NT2/D1 (cell line): ENCODE results near the gene MNAT1.
"Not testable (repeated sequence)": the region's sequence is repeated elsewhere in the genome, so short reads cannot be mapped to it uniquely, and the experiment has no call there.

Experiments used
- DNase-seq: peaks from one replicate; pipeline ENCODE4 v3.0.0-alpha.2; 2011; ENCODE audit warnings: low read depth, low spot score
- H3K27me3 ChIP-seq: 2 replicates; pipeline ENCODE4 v1.6.0; 2011; ENCODE audit warnings: mild to moderate bottlenecking; ENCODE audit not compliant: insufficient read length, insufficient read depth
- H3K36me3 ChIP-seq: 2 replicates; pipeline ENCODE4 v1.6.1; 2011; ENCODE audit warnings: mild to moderate bottlenecking, low read length, mixed read lengths; ENCODE audit not compliant: insufficient read depth, insufficient read length
- H3K4me1 ChIP-seq: 2 replicates; pipeline ENCODE4 v1.5.1; 2011; ENCODE audit not compliant: insufficient read depth, insufficient read length
- H3K4me3 ChIP-seq: 2 replicates; pipeline ENCODE4 v1.5.1; 2011; ENCODE audit warnings: low read depth; ENCODE audit not compliant: insufficient read length
- H3K9ac ChIP-seq: 2 replicates; pipeline ENCODE4 v1.6.0; 2011; ENCODE audit warnings: low read depth; ENCODE audit not compliant: insufficient read length
- H3K9me3 ChIP-seq: 2 replicates; pipeline ENCODE4 v1.5.1; 2011; ENCODE audit warnings: mild to moderate bottlenecking, low read length; ENCODE audit not compliant: insufficient read depth
- SUZ12 ChIP-seq: IDR thresholded peaks from 2 replicates; pipeline ENCODE4 v1.6.1; 2011; ENCODE audit not compliant: insufficient read length, insufficient read depth; ENCODE audit errors: extremely low read depth
- YY1 ChIP-seq: IDR thresholded peaks from 2 replicates; pipeline ENCODE4 v1.6.1; 2011; ENCODE audit not compliant: insufficient read length, insufficient read depth
- ZNF274 ChIP-seq: IDR thresholded peaks from 2 replicates; pipeline ENCODE4 v1.6.1; 2011; ENCODE audit warnings: mild to moderate bottlenecking, low read depth, low read length

Gene MNAT1

GRCh38 chr14:60863249-60863648, 128.7 kb downstream of the MNAT1 start:
- H3K4me3 ChIP-seq, result no peak overlapping the region
- H3K36me3 ChIP-seq, result no peaks in the 10 kb centered on the region
- TF ChIP-seq SUZ12, result no peak
- no peak for TF ChIP-seq ZNF274
- TF ChIP-seq YY1, result no peak
- H3K4me1 ChIP-seq, result no peaks in the 10 kb centered on the region
- no peak for DNase-seq
- no peak overlapping the region for H3K9ac ChIP-seq
- no peaks in the 10 kb centered on the region for H3K9me3 ChIP-seq
- no peaks in the 10 kb centered on the region for H3K27me3 ChIP-seq

GRCh38 chr14:60865378-60866127, 131.0 kb downstream of the MNAT1 start:
- H3K9me3 ChIP-seq, result no peaks in the 10 kb centered on the region
- H3K9ac ChIP-seq, result no peak overlapping the region
- no peak for DNase-seq
- TF ChIP-seq SUZ12 (no peak), ZNF274 (no peak), YY1 (no peak)
- no peaks in the 10 kb centered on the region for H3K4me1 ChIP-seq
- no peak overlapping the region for H3K4me3 ChIP-seq
- H3K27me3 ChIP-seq, result no peaks in the 10 kb centered on the region
- H3K36me3 ChIP-seq, result no peaks in the 10 kb centered on the region

GRCh38 chr14:60867503-60868172, 133.1 kb downstream of the MNAT1 start:
- no peak for DNase-seq
- Histone ChIP-seq H3K27me3 (no peaks in the 10 kb centered on the region), H3K4me3 (no peak overlapping the region), H3K4me1 (no peaks in the 10 kb centered on the region), H3K36me3 (no peaks in the 10 kb centered on the region), H3K9me3 (no peaks in the 10 kb centered on the region), H3K9ac (no peak overlapping the region)
- TF ChIP-seq YY1 (no peak), ZNF274 (no peak)

- no peak overlapping the region for H3K9ac ChIP-seq
- TF ChIP-seq ZNF274 (no peak), SUZ12 (no peak), YY1 (no peak)
- no peak overlapping the region for H3K4me3 ChIP-seq
- no peaks in the 10 kb centered on the region; the same call in 1 of the 2 replicates for H3K9me3 ChIP-seq
- no peak for DNase-seq
- H3K4me1 ChIP-seq, result no peaks in the 10 kb centered on the region
- H3K27me3 ChIP-seq, result no peaks in the 10 kb centered on the region
- H3K36me3 ChIP-seq, result peaks cover 3% of the 10 kb centered on the region
These were observed 143.6 kb downstream of the MNAT1 start for GRCh38 chr14:60878121-60878520.

- Histone ChIP-seq H3K27me3 (no peaks in the 10 kb centered on the region), H3K4me1 (no peaks in the 10 kb centered on the region), H3K36me3 (peaks cover 3% of the 10 kb centered on the region), H3K9me3 (no peaks in the 10 kb centered on the region; the same call in 1 of the 2 replicates), H3K9ac (no peak overlapping the region), H3K4me3 (no peak overlapping the region)
- no peak for DNase-seq
- TF ChIP-seq YY1, result no peak
- no peak for TF ChIP-seq ZNF274
- TF ChIP-seq SUZ12, result no peak
These were observed 144.0 kb downstream of the MNAT1 start for GRCh38 chr14:60878536-60878935.

GRCh38 chr14:60882219-60882618, 147.7 kb downstream of the MNAT1 start:
- H3K4me3 ChIP-seq, result no peak overlapping the region
- H3K36me3 ChIP-seq, result peaks cover 3% of the 10 kb centered on the region
- no peak for DNase-seq
- H3K27me3 ChIP-seq, result no peaks in the 10 kb centered on the region
- H3K9ac ChIP-seq, result no peak overlapping the region
- TF ChIP-seq SUZ12, result no peak
- no peak for TF ChIP-seq YY1
- TF ChIP-seq ZNF274, result no peak
- peaks cover 6% of the 10 kb centered on the region; the same call in 1 of the 2 replicates for H3K9me3 ChIP-seq
- H3K4me1 ChIP-seq, result no peaks in the 10 kb centered on the region

GRCh38 chr14:60884134-60884533, 149.6 kb downstream of the MNAT1 start:
- Histone ChIP-seq H3K27me3 (no peaks in the 10 kb centered on the region), H3K36me3 (peaks cover 3% of the 10 kb centered on the region), H3K9ac (no peak overlapping the region), H3K4me1 (no peaks in the 10 kb centered on the region), H3K4me3 (no peak overlapping the region), H3K9me3 (peaks cover 6% of the 10 kb centered on the region; the same call in 1 of the 2 replicates)
- TF ChIP-seq YY1, result no peak
- no peak for TF ChIP-seq SUZ12
- TF ChIP-seq ZNF274, result no peak
- DNase-seq, result no peak

GRCh38 chr14:60890636-60891035, 156.1 kb downstream of the MNAT1 start:
- H3K27me3 ChIP-seq, DNase-seq, H3K4me1 ChIP-seq, H3K9ac ChIP-seq, H3K4me3 ChIP-seq, H3K36me3 ChIP-seq, H3K9me3 ChIP-seq: not testable (repeated sequence)
